ENCODE data around the gene C7orf57.
A peak's percentile ranks its signal among the peaks of the same experiment; 100 is the strongest.

Gene C7orf57

DNA sequence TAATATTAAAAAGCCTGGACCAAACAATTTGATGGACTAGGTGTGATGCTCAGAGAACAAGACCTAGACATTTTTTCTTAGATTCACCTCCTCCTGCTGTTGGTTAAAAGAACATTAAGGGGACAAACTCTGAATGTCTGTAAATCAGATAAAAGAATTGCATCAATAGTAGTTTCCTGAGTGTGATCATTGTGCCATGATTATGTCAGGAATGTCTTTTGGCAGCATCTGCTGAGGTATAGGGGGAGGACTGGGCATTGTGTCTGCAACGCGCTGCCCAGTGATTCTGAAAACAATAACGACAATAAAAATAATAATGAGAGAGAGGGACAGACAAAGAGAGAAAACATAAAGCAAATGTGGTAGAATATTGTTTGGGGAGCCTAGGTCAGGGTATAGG is 6.9 kb downstream of the C7orf57 start:
- Histone ChIP-seq H3K9ac (no peak overlapping the region), H3K4me2 (peak overlapping the region in 2 of 11 experiments; percentile 45 to 54; a peak in 3 of 22 replicates), H3K36me3 (no peaks in the 10 kb centered on the region), H4K20me1 (no peaks in the 10 kb centered on the region), H3K27ac (no peak overlapping the region), H3K4me3 (no peak overlapping the region), H3K9me3 (replicated peaks in 1 of 11) (no peaks in the 10 kb centered on the region), H3K4me1 (peaks cover 10 to 28% (median 12%) of the 10 kb centered on the region in 10 experiments; a peak in 17 of 20 replicates), H3K27me3 (peaks cover 0 to 2% (median 1%) of the 10 kb centered on the region in 11 experiments; a peak in 6 of 22 replicates)
- no peak for TF ChIP-seq Cebpa-rat (IDR thresholded peaks at IDR 0.05)

DNA sequence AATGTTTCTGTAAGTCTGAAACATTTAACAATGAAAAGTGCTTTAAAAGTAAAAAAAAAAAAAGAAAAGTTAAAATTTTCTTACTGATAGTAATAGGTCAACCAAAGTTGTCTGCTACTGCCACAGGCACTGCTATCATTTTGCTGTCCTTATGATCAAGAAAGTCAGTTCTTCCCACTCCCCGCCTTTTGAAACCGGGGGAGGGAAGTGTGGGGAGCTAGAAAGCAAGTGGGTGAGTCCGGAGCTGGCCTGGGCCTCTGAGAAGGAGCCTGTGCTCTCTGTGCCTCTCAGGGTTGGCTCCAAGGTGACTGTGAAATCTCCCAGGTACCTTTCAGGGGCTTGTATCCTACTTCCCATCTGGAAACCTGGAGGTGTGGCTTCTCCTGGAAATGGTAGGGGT is 7.3 kb downstream of the C7orf57 start:
- Histone ChIP-seq H3K4me2 (no peak overlapping the region), H3K4me1 (peaks cover 10 to 28% (median 12%) of the 10 kb centered on the region in 10 experiments; a peak in 17 of 20 replicates), H3K36me3 (no peaks in the 10 kb centered on the region), H3K27me3 (no peaks in the 10 kb centered on the region), H3K4me3 (no peak overlapping the region), H3K9ac (no peak overlapping the region), H3K9me3 (replicated peaks in 1 of 11) (no peaks in the 10 kb centered on the region), H3K27ac (no peak overlapping the region), H4K20me1 (no peaks in the 10 kb centered on the region)
- TF ChIP-seq Cebpa-rat (IDR thresholded peaks at IDR 0.05), result no peak

DNA sequence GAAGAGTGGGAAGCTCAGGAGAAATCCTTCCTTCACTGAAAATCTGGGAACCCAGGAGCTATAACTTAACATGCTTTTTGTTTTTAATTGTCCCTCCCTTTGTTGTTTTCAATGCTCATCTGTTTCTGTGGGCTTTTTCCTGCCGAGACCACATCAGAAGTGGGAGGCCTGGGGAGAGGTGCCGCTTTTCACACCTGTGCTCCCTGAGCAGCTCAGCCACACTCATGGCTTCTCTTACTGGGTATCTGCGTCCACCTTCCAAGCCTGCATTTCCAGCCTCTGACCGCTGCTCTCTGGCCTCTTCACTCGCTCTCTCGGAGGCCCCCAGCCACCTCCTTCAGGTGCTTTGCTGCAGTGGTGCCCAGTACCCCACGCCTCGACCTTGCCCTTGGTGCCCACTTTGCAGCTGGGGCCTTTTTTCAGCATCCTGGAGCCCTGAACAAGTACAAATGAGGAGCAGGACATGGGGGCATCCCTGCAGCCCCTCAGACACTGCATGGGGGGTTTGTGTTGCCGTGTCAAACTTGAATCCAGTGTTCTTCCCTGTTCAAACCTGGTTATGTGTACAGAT is 9.9 kb downstream of the C7orf57 start:
- Histone ChIP-seq H3K9ac (no peak overlapping the region), H3K36me3 (no peaks in the 10 kb centered on the region), H3K4me3 (no peak overlapping the region), H3K4me1 (peaks cover 10 to 28% (median 12%) of the 10 kb centered on the region in 10 experiments; a peak in 17 of 20 replicates), H4K20me1 (no peaks in the 10 kb centered on the region), H3K27ac (no peak overlapping the region), H3K9me3 (replicated peaks in 1 of 11) (no peaks in the 10 kb centered on the region), H3K4me2 (no peak overlapping the region), H3K27me3 (no peaks in the 10 kb centered on the region)
- TF ChIP-seq Cebpa-rat (IDR thresholded peaks at IDR 0.05), result no peak

DNA sequence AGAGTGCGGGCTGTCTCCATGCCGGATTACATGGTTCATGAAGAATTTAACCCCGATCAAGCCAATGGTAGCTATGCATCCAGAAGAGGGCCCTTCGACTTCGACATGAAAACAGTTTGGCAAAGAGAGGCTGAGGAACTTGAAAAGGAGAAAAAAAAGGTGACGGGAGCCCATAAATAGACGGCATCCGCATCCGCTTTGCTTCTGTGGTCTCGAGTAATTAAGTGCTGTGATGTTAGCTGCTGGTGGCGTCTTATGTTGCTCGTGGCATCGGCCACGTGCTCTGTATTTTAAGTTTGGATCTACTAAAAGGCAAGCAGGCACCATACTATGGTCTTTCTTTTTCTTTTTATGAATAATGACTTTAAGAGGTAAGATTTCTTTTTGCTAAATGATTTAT is 11.1 kb downstream of the C7orf57 start:
- H3K27ac ChIP-seq, result no peak overlapping the region
- H3K4me3 ChIP-seq, result no peak overlapping the region
- TF ChIP-seq Cebpa-rat (IDR thresholded peaks at IDR 0.05), result no peak
- no peaks in the 10 kb centered on the region for H3K9me3 ChIP-seq (replicated peaks in 1 of 11)
- no peaks in the 10 kb centered on the region for H4K20me1 ChIP-seq
- H3K9ac ChIP-seq, result no peak overlapping the region
- peak overlapping the region in 10 of 11 experiments; percentile 18 to 55 (median 36); a peak in 16 of 22 replicates for H3K4me2 ChIP-seq
- H3K4me1 ChIP-seq, result peaks cover 6 to 21% (median 12%) of the 10 kb centered on the region in 10 experiments; a peak in 17 of 20 replicates
- H3K36me3 ChIP-seq, result no peaks in the 10 kb centered on the region
- no peaks in the 10 kb centered on the region for H3K27me3 ChIP-seq

GRCh38 chr7:48048113-48048512 is 12.8 kb downstream of the C7orf57 start:
- Histone ChIP-seq H3K4me1 (peaks cover 0 to 18% (median 11%) of the 10 kb centered on the region in 10 experiments; a peak in 14 of 20 replicates), H3K4me2 (no peak overlapping the region), H4K20me1 (no peaks in the 10 kb centered on the region), H3K27me3 (no peaks in the 10 kb centered on the region), H3K36me3 (no peaks in the 10 kb centered on the region), H3K9ac (no peak overlapping the region), H3K4me3 (no peak overlapping the region), H3K27ac (no peak overlapping the region), H3K9me3 (replicated peaks in 1 of 11) (no peaks in the 10 kb centered on the region)
- TF ChIP-seq Cebpa-rat (IDR thresholded peaks at IDR 0.05), result no peak

- H3K4me1 ChIP-seq, result peaks cover 0 to 18% (median 11%) of the 10 kb centered on the region in 10 experiments; a peak in 14 of 20 replicates
- TF ChIP-seq Cebpa-rat (IDR thresholded peaks at IDR 0.05), result no peak
These were observed 14.5 kb downstream of the C7orf57 start for GRCh38 chr7:48049850-48050249.

DNA sequence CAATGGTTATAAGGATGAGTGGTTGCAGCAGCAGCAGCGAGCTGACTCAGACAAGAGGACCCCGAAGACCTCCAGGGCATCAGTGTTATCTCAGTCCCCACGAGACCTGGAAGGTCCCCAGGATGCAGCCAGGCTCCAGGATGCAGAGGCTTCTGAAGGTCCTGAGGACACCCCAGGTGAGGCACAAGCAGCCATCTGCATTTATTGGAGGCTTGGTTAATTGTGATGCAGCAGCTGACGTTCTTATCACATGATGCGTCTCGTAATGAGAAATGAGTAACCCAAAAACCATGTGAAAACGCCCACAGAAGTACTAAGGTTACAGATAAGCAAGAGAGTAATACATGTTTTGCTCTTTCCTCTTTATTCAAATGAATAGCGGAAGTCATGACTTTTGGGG is 17.4 kb downstream of the C7orf57 start:
- peaks cover 0 to 15% (median 12%) of the 10 kb centered on the region in 11 experiments; a peak in 12 of 22 replicates for H3K9me3 ChIP-seq (replicated peaks in 1 of 11)
- no peak overlapping the region for H3K9ac ChIP-seq
- no peaks in the 10 kb centered on the region for H3K36me3 ChIP-seq
- TF ChIP-seq Cebpa-rat (IDR thresholded peaks at IDR 0.05), result no peak
- H3K4me2 ChIP-seq, result no peak overlapping the region
- no peak overlapping the region for H3K4me3 ChIP-seq
- H3K27ac ChIP-seq, result no peak overlapping the region
- no peaks in the 10 kb centered on the region for H4K20me1 ChIP-seq
- H3K4me1 ChIP-seq, result no peaks in the 10 kb centered on the region
- H3K27me3 ChIP-seq, result no peaks in the 10 kb centered on the region

More at GRCh38 chr7:48049850-48050249, 14.5 kb downstream of the C7orf57 start:
- H3K27ac ChIP-seq, result no peak overlapping the region
- no peak overlapping the region for H3K4me3 ChIP-seq
- H3K27me3 ChIP-seq, result no peaks in the 10 kb centered on the region
- H3K36me3 ChIP-seq, result no peaks in the 10 kb centered on the region
- H4K20me1 ChIP-seq, result no peaks in the 10 kb centered on the region
- H3K9ac ChIP-seq, result no peak overlapping the region
- H3K4me2 ChIP-seq, result no peak overlapping the region
- no peaks in the 10 kb centered on the region for H3K9me3 ChIP-seq (replicated peaks in 1 of 11)

GRCh38 chr7:48053736-48054135 is 18.4 kb downstream of the C7orf57 start:
- H3K4me2 ChIP-seq, result no peak overlapping the region
- H3K27ac ChIP-seq, result no peak overlapping the region
- H3K36me3 ChIP-seq, result no peaks in the 10 kb centered on the region
- no peak overlapping the region for H3K4me3 ChIP-seq
- H3K9me3 ChIP-seq (replicated peaks in 1 of 11), result peaks cover 0 to 15% (median 12%) of the 10 kb centered on the region in 11 experiments; a peak in 12 of 22 replicates
- H4K20me1 ChIP-seq, result no peaks in the 10 kb centered on the region
- H3K27me3 ChIP-seq, result no peaks in the 10 kb centered on the region
- no peak for TF ChIP-seq Cebpa-rat (IDR thresholded peaks at IDR 0.05)
- H3K4me1 ChIP-seq, result peaks cover under 1 to 4% (median 1%) of the 10 kb centered on the region in 10 experiments; a peak in 17 of 20 replicates
- H3K9ac ChIP-seq, result no peak overlapping the region

- no peaks in the 10 kb centered on the region for H3K36me3 ChIP-seq
- no peaks in the 10 kb centered on the region for H4K20me1 ChIP-seq
- H3K27me3 ChIP-seq, result no peaks in the 10 kb centered on the region
- peaks cover 7 to 14% (median 10%) of the 10 kb centered on the region in 10 experiments for H3K4me1 ChIP-seq
- no peak overlapping the region for H3K9ac ChIP-seq
- no peak for TF ChIP-seq Cebpa-rat (IDR thresholded peaks at IDR 0.05)
- H3K4me2 ChIP-seq, result peak overlapping the region; percentile 13 to 70 (median 52)
- no peak overlapping the region for H3K27ac ChIP-seq
- H3K4me3 ChIP-seq, result no peak overlapping the region
- H3K9me3 ChIP-seq (replicated peaks in 1 of 11), result peaks cover 0 to 25% (median 12%) of the 10 kb centered on the region in 11 experiments; a peak in 13 of 22 replicates
These were observed 23.6 kb downstream of the C7orf57 start for GRCh38 chr7:48058990-48059389.

DNA sequence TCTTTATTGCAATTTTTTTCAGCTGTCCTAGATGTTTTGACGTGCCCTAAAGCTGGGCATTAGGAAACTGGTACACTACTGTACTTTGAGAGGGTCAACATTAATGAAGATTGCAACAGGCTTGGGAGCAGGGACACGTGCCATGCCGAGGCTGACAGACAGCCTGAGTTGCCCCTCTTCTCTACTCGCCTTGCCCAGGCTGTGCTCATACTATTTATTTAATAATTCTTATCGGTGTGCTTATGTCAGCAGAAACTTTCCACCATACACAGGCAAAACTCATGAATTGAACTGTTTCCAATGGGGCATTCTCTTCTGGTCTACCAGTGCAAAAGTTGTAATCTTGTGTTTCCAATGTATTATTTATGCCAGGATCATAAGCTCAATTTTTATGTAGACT is 24.4 kb downstream of the C7orf57 start:
- peak overlapping the region in 8 of 11 experiments; percentile 13 to 68 (median 44); a peak in 9 of 22 replicates for H3K4me2 ChIP-seq
- no peaks in the 10 kb centered on the region for H3K27me3 ChIP-seq
- no peak overlapping the region for H3K27ac ChIP-seq
- no peak overlapping the region for H3K4me3 ChIP-seq
- H4K20me1 ChIP-seq, result no peaks in the 10 kb centered on the region
- H3K4me1 ChIP-seq, result peaks cover 7 to 14% (median 10%) of the 10 kb centered on the region in 10 experiments
- peaks cover 0 to 26% (median 12%) of the 10 kb centered on the region in 11 experiments; a peak in 13 of 22 replicates for H3K9me3 ChIP-seq (replicated peaks in 1 of 11)
- no peak for TF ChIP-seq Cebpa-rat (IDR thresholded peaks at IDR 0.05)
- H3K9ac ChIP-seq, result no peak overlapping the region
- no peaks in the 10 kb centered on the region for H3K36me3 ChIP-seq

Data from BLaER1 treated with 17β-estradiol and CSF1 and Interleukin-3, amounts not matched to agents 10 nM and 100 nM (cell line).